GM12878 (cell line): ENCODE results near the gene KDM4C. TPM values are rescaled to one million over a fixed set of nuclear protein-coding genes. Genes with fewer than 3 reads are reported as not detected.

Experiments
- ATAC-seq: fragments of 200-7000 bp; cut with Tn5 transposase; 3 replicates; pipeline ENCODE4 v1.9.1; 2020; ENCODE audit warnings: mild to moderate bottlenecking, moderate library complexity
- BruUV-seq: library from RNA; stranded (reverse); fragments of 400-500 nt; replicated peaks from 2 replicates; lab custom pipeline; 2021; lab: Mats Ljungman, UMichigan
- CTCF ChIA-PET: fragments of 300-600 bp; sonication (Branson Sonifier 250); formaldehyde crosslinking; extraction: SDS; loops from one replicate; lab custom pipeline; 2021; ENCODE audit warnings: inconsistent platforms; lab: Yijun Ruan, JAX
- POLR2A ChIA-PET: fragments of 350-600 bp; formaldehyde crosslinking; extraction: SDS; loops from one replicate; lab custom pipeline; 2021; ENCODE audit warnings: inconsistent platforms; lab: Charles Lee
- RAD21 ChIA-PET: fragments of 300-600 bp; sonication (Branson Sonifier 250); formaldehyde crosslinking; loops from one replicate; lab custom pipeline; 2023; ENCODE audit warnings: antibody characterized with exemption; ENCODE audit not compliant: unreplicated experiment; lab: Charles Lee
- SMC1A ChIA-PET: fragments of 300-600 bp; sonication (Branson Sonifier 250); formaldehyde crosslinking; loops from one replicate; lab custom pipeline; 2023; ENCODE audit not compliant: unreplicated experiment, uncharacterized antibody; lab: Charles Lee
- DNase-seq: peaks from one replicate; pipeline ENCODE4 v3.0.0-alpha.2; 2011; ENCODE audit warnings: low read depth, low spot score
- FAIRE-seq: peaks from 3 replicates; lab custom pipeline; 2011; peaks lifted over from hg19 to GRCh38; lab: Jason Lieb, UNC
- H2AFZ ChIP-seq: 2 replicates; pipeline ENCODE4 v1.6.0; 2011; ENCODE audit warnings: low read depth, low read length, control low read depth; ENCODE audit not compliant: control insufficient read depth
- H3K27ac ChIP-seq: 2 replicates; pipeline ENCODE4 v1.5.1; 2011; ENCODE audit warnings: control low read depth; ENCODE audit not compliant: control insufficient read depth, insufficient read depth
- H3K27me3 ChIP-seq, 2 experiments: replicated peaks in 1 of 2; 2 replicates each; pipeline versions ENCODE4 v1.6.0 to v1.6.1; 2011; ENCODE audit warnings: low read length in 1 of 2; ENCODE audit not compliant: control insufficient read depth in 2 of 2, insufficient read depth in 2 of 2
- H3K36me3 ChIP-seq, 2 experiments: 2 replicates each; pipeline ENCODE4 v1.5.1; 2011; ENCODE audit warnings: low read length in 1 of 2; ENCODE audit not compliant: control insufficient read depth in 2 of 2, insufficient read depth in 2 of 2
- H3K4me1 ChIP-seq: 2 replicates; pipeline ENCODE4 v1.6.1; 2011; ENCODE audit warnings: mild to moderate bottlenecking, low read length, moderate library complexity, mixed read lengths; ENCODE audit not compliant: control insufficient read depth, insufficient read depth
- H3K4me2 ChIP-seq: 2 replicates; pipeline ENCODE4 v1.6.0; 2011; ENCODE audit warnings: control low read depth; ENCODE audit not compliant: control insufficient read depth, insufficient read depth
- H3K4me3 ChIP-seq: fragments of 200-600 bp; sonication (generic); 2 replicates; pipeline ENCODE4 v1.5.1; 2016
- H3K79me2 ChIP-seq: 2 replicates; pipeline ENCODE4 v1.6.0; 2011; ENCODE audit warnings: low read length; ENCODE audit not compliant: control insufficient read depth, insufficient read depth
- H3K9ac ChIP-seq: 2 replicates; pipeline ENCODE4 v1.8.0; 2011; ENCODE audit warnings: low read length, control low read depth, mixed read lengths; ENCODE audit not compliant: control insufficient read depth, insufficient read depth
- H3K9me3 ChIP-seq: replicated peaks from 3 replicates; pipeline ENCODE4 v1.5.1; 2011; ENCODE audit warnings: mild to moderate bottlenecking, low read length; ENCODE audit not compliant: control insufficient read depth, insufficient read depth
- H4K20me1 ChIP-seq: 2 replicates; pipeline ENCODE4 v1.6.0; 2011; ENCODE audit not compliant: control insufficient read depth, insufficient read depth
- BACH1 ChIP-seq: fragments of 450-650 bp; IDR thresholded peaks from 2 replicates; pipeline ENCODE4 v1.6.1; 2017; ENCODE audit warnings: mild to moderate bottlenecking, borderline replicate concordance
- BMI1 ChIP-seq: fragments of 450-650 bp; IDR thresholded peaks from 2 replicates; pipeline ENCODE4 v1.6.1; 2016; ENCODE audit warnings: mild to moderate bottlenecking, moderate library complexity, borderline replicate concordance
- ESRRA ChIP-seq: IDR thresholded peaks from 2 replicates; pipeline ENCODE4 v1.6.1; 2012; ENCODE audit warnings: mild to moderate bottlenecking, low read length, improper control_type of control experiment
- HDAC2 ChIP-seq: fragments of 200-600 bp; sonication (generic); IDR thresholded peaks from 2 replicates; pipeline ENCODE4 v1.6.1; 2017
- MTA3 ChIP-seq: IDR thresholded peaks from 2 replicates; pipeline ENCODE4 v1.6.1; 2012; ENCODE audit warnings: low read length, inconsistent platforms, borderline replicate concordance
- RCOR1 ChIP-seq: conservative IDR thresholded peaks from 2 replicates; pipeline ENCODE4 v1.6.1; 2012; ENCODE audit warnings: low read depth, low read length, improper control_type of control experiment
- RUNX3 ChIP-seq: IDR thresholded peaks from 2 replicates; pipeline ENCODE4 v1.6.1; 2012; ENCODE audit warnings: low read length, inconsistent platforms
- SREBF2 ChIP-seq: IDR thresholded peaks from 2 replicates; pipeline ENCODE4 v1.6.1; 2012; ENCODE audit warnings: mild to moderate bottlenecking, low read length
- SUPT20H ChIP-seq: IDR thresholded peaks from 2 replicates; pipeline ENCODE4 v1.6.1; 2011; ENCODE audit warnings: low read depth, mild to moderate bottlenecking, low read length, moderate library complexity, borderline replicate concordance; ENCODE audit not compliant: control insufficient read depth
- SUZ12 ChIP-seq: fragments of 200-600 bp; sonication (generic); IDR thresholded peaks from one replicate; pipeline ENCODE4 v1.6.1; 2018; ENCODE audit warnings: antibody characterized with exemption, mild to moderate bottlenecking; ENCODE audit not compliant: unreplicated experiment
- ZNF384 ChIP-seq: IDR thresholded peaks from 2 replicates; pipeline ENCODE4 v1.6.1; 2012; ENCODE audit warnings: low read depth, mild to moderate bottlenecking, low read length, improper control_type of control experiment, borderline replicate concordance
- ZNF687 ChIP-seq: fragments of 450-650 bp; IDR thresholded peaks from 2 replicates; pipeline ENCODE4 v1.6.1; 2017; ENCODE audit warnings: mild to moderate bottlenecking, moderate library complexity
- ZZZ3 ChIP-seq: IDR thresholded peaks from 2 replicates; pipeline ENCODE4 v1.6.1; 2011; ENCODE audit warnings: low read depth; ENCODE audit not compliant: control insufficient read depth, insufficient read length
- WGBS: methylation state at CpG from one replicate; pipeline ENCODE4 v1.1.6; 2016; ENCODE audit warnings: low lambda C conversion rate; ENCODE audit not compliant: insufficient replicate concordance, insufficient coverage; ENCODE audit errors: missing lambda C conversion rate; 5-methylcytosine and 5-hydroxymethylcytosine counted together
- in situ Hi-C: fragments of 300-500 bp; cut with MboI; formaldehyde crosslinking; loops from 9 replicates; pipeline ENCODE4 v1.14.3; 2018; ENCODE audit warnings: mixed read lengths
- intact Hi-C: fragments of 100-400 bp; cut with micrococcal nuclease; formaldehyde crosslinking; loops from one replicate; pipeline ENCODE4 v1.14.2; 2022; ENCODE audit not compliant: unreplicated experiment
- polyA plus RNA-seq, 11 experiments: library from polyadenylated mRNA; depleted of rRNA in 4 of 11; unstranded in 6 of 11; stranded (reverse) in 5 of 11; fragments of >200 nt; fragmentation: Nextera tagmentation in 4 of 11; fragmentation: Illumina TruSeq in 1 of 11; extraction: Ambion mirVana in 4 of 11; extraction: Trizol in 1 of 11; gene quantifications; 1 replicate in 1 of 11; 2 replicates in 10 of 11; pipeline versions ENCODE4 v1.2.1 to v1.2.3, GENCODE V29; 2011 to 2016; ENCODE audit warnings: inconsistent platforms in 2 of 11, missing spikeins in 2 of 11, low read depth in 1 of 11
- total RNA-seq, 4 experiments: library from RNA; depleted of rRNA in 3 of 4; stranded (reverse); fragments of >200 nt in 3 of 4; fragmentation: Illumina TruSeq in 1 of 4; extraction: Trizol in 1 of 4; gene quantifications; 2 replicates each; pipeline versions ENCODE4 v1.2.1 to v1.2.3, GENCODE V29; 2013 to 2021

The KDM4C gene
- total and polyA plus RNA-seq, 10 of the 15 experiments (the other 5 are each of a cell fraction or from before 2014, with no cell fraction given), result 6.8 to 41.2 (median 20.1) TPM

DNA sequence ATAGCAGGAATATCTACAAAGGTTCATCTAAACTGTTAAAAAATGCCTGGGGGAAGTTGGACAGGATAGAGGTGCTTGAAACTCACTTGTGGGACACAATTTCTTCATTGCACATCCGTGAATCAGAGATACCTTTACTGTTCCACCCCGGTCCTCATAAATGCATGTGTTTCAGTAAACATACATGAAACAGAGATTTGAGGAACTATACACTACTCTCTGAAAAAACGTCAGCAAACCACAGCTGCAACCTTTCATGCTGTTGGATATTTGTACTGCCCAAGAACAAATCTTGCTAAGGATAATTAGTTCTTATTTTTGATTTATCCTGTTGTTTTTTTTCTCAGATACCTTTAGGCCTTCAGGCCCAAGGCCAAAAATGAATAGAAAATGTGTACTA, 337.3 kb downstream of the KDM4C start:
- no peaks in the 10 kb centered on the region for H3K79me2 ChIP-seq
- no peak overlapping the region for H3K4me3 ChIP-seq
- DNase-seq, result no peak
- SMC1A ChIA-PET, result interaction anchor here (1.2 to 1.5 kb wide), 3 partner anchors 9 to 117 kb away, joined by 3 to 4 read pairs (median 4); no protein-coding TSS in a partner anchor
- no peak overlapping the region for H3K9ac ChIP-seq
- CTCF ChIA-PET, result interaction anchor here (0.5 to 1.2 kb wide), 2 partner anchors 139 to 145 kb away, joined by 3 to 5 read pairs; no protein-coding TSS in a partner anchor
- no peaks in the 10 kb centered on the region for H4K20me1 ChIP-seq
- H3K4me1 ChIP-seq, result no peaks in the 10 kb centered on the region; the same call in 1 of the 2 replicates
- H3K9me3 ChIP-seq, result no peaks in the 10 kb centered on the region; the same call in 2 of the 3 replicates
- in situ Hi-C loops, result no loop called here
- H3K4me2 ChIP-seq, result no peak overlapping the region
- FAIRE-seq, result no peak
- POLR2A ChIA-PET, result no interaction called here
- TF ChIP-seq RUNX3 (peak; percentile 53), ESRRA (no peak), SUPT20H (no peak)
- intact Hi-C loops, result no loop called here
- RAD21 ChIA-PET, result no interaction called here
- H3K27me3 ChIP-seq, result no peaks in the 10 kb centered on the region
- H3K36me3 ChIP-seq, result peaks cover 0 to 3% of the 10 kb centered on the region in 2 experiments; a peak in 2 of 4 replicates
- H3K27ac ChIP-seq, result no peak overlapping the region
- 67% methylated on average over 3 of the region's 3 CpGs for WGBS
- BruUV-seq, result no TSS peak
- no peak overlapping the region for H2AFZ ChIP-seq
- ATAC-seq, result peak; percentile 75

- Histone ChIP-seq H3K27me3 (no peaks in the 10 kb centered on the region), H3K9me3 (no peaks in the 10 kb centered on the region; the same call in 2 of the 3 replicates), H3K36me3 (peaks cover 0 to 3% of the 10 kb centered on the region in 2 experiments; a peak in 2 of 4 replicates), H3K4me3 (no peak overlapping the region), H2AFZ (no peak overlapping the region), H3K9ac (no peak overlapping the region), H3K27ac (no peak overlapping the region), H3K79me2 (no peaks in the 10 kb centered on the region), H4K20me1 (no peaks in the 10 kb centered on the region), H3K4me1 (no peaks in the 10 kb centered on the region; the same call in 1 of the 2 replicates), H3K4me2 (no peak overlapping the region)
- no peak for ATAC-seq
- in situ Hi-C loops (no loop called here), intact Hi-C loops (no loop called here)
- ChIA-PET SMC1A (interaction anchor here (0.8 to 1.3 kb wide), 3 partner anchors 9 to 24 kb away, joined by 3 read pairs; no protein-coding TSS in a partner anchor), POLR2A (interaction anchor here (2.1 kb wide), 1 partner anchor 16 kb away, joined by 6 read pairs; no protein-coding TSS in a partner anchor), RAD21 (no interaction called here), CTCF (interaction anchor here (0.7 to 1.4 kb wide), 2 partner anchors 16 to 40 kb away, joined by 4 read pairs; no protein-coding TSS in a partner anchor)
- no peak for DNase-seq
- no peak for FAIRE-seq
- BruUV-seq, result no TSS peak
- 97% methylated on average over 7 of the region's 7 CpGs for WGBS
- no peak for TF ChIP-seq BACH1
- TF ChIP-seq MTA3, result no peak
- TF ChIP-seq HDAC2, result no peak
- TF ChIP-seq ZZZ3, result no peak
- no peak for TF ChIP-seq ZNF687
- no peak for TF ChIP-seq ZNF384
- no peak for TF ChIP-seq RCOR1
- no peak for TF ChIP-seq SREBF2
- no peak for TF ChIP-seq SUZ12
- TF ChIP-seq BMI1, result no peak
Measured at GRCh38 chr9:7097040-7097715, 339.4 kb downstream of the KDM4C start.
